ENCODE measurements around the gene CSPG4. TPM values are rescaled to one million over a fixed set of nuclear protein-coding genes. Genes with fewer than 3 reads are reported as not detected.

The CSPG4 gene
- polyA plus RNA-seq, 1 experiment: 24.1 TPM

DNA sequence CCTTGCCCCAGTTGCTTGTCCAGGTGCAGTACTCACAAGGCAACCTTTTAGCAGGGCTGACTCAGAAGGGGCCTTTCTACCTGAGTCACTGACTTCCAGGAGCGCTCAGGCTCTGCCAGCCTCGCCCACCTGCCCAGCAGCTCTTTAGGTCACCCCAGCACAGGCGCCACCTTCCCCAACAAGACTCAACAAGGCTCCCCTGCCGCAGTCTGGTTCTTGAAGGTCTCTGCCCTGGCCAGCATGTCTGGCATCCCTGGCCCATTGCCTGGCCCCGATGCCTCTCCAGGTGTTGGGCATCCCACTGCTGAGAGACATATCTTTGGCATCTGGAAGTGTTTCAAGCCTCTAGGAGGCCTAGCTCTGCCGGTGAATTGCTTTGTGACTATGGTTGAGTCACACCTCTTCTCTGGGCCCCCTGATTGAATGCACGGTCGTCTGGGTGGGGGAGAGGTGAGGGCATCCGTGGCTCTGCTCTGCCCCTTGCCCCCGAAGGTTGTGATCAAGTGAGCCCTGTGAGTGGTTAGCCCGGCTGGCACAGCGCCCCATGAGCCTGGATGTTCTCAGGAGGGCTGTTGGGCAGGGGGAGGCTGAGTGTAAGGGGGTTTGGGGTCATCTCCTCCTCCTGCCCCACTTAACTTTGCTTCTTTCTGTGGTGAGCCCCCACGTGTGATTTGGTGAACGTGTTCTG is 43.3 kb downstream of the CSPG4 start:
- DNase-seq (ENCODE audit: low read depth): no peak
- Histone ChIP-seq H3K27me3 (ENCODE audit: control insufficient read depth, insufficient read depth, low read length) (no peaks in the 10 kb centered on the region), H3K36me3 (ENCODE audit: control insufficient read depth, insufficient read depth, low read length) (peaks cover under 1% of the 10 kb centered on the region; the same call in 1 of the 2 replicates), H3K4me3 (ENCODE audit: low read depth, low read length) (no peak overlapping the region)
- TF ChIP-seq, protein P1, sequence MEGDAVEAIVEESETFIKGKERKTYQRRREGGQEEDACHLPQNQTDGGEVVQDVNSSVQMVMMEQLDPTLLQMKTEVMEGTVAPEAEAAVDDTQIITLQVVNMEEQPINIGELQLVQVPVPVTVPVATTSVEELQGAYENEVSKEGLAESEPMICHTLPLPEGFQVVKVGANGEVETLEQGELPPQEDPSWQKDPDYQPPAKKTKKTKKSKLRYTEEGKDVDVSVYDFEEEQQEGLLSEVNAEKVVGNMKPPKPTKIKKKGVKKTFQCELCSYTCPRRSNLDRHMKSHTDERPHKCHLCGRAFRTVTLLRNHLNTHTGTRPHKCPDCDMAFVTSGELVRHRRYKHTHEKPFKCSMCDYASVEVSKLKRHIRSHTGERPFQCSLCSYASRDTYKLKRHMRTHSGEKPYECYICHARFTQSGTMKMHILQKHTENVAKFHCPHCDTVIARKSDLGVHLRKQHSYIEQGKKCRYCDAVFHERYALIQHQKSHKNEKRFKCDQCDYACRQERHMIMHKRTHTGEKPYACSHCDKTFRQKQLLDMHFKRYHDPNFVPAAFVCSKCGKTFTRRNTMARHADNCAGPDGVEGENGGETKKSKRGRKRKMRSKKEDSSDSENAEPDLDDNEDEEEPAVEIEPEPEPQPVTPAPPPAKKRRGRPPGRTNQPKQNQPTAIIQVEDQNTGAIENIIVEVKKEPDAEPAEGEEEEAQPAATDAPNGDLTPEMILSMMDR (IDR thresholded peaks at IDR 0.05; ENCODE audit: insufficient read depth, low read depth, low read length): no peak
- ChIA-PET POLR2A (no interaction called here), CTCF (interaction anchor here (3.4 kb wide), 1 partner anchor 22 kb away, joined by 9 read pairs; the partner anchor contains the start of gene SNX33)

DNA sequence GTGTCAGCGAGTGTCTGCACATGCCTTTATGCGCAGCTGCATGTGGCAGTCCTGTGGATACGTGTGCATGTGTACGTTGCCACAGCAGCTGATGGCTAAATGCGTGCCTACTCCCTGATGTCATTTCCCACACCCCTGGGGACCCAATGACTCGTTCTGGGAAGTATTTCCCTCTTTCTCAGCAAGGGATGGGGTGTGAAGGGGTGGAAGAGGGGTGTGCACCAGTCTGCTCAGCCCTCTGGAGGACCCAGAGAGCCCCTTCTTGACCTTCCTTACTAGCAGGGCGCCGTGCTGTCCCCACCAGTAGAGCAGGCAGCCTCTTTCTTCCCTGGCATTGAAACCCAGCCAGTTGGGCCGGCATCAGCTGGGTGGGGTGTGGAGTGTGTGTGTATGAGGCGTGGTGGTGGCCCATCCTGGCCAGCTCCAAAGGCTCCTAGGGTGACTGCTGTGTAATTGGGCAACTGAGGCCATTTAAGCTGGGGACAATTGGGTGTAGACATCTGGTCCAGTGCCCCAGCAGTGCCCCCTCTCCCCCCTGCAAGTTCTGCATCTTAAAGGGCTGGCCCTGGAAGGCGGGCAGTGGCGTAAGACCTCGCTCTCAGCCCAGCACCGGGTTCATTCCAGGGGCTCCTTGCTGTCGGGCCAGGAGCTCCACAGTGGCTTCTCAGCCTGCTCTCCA is 45.7 kb downstream of the CSPG4 start:
- TF ChIP-seq, protein P1 (IDR thresholded peaks at IDR 0.05; ENCODE audit: insufficient read depth, low read depth, low read length): no peak
- no peaks in the 10 kb centered on the region for H3K27me3 ChIP-seq (ENCODE audit: control insufficient read depth, insufficient read depth, low read length)
- ChIA-PET POLR2A (interaction anchor here (0.5 kb wide), 1 partner anchor 20 kb away, joined by 3 read pairs; no protein-coding TSS in a partner anchor), CTCF (interaction anchor here (0.8 to 3.4 kb wide), 5 partner anchors 13 to 158 kb away, joined by 3 to 10 read pairs (median 3); partner anchors contain the start of genes IMP3 and SNX33)
- no peak overlapping the region for H3K4me3 ChIP-seq (ENCODE audit: low read depth, low read length)
- peak; percentile 98 for DNase-seq (ENCODE audit: low read depth)
- H3K36me3 ChIP-seq (ENCODE audit: control insufficient read depth, insufficient read depth, low read length): peaks cover 3% of the 10 kb centered on the region

DNA sequence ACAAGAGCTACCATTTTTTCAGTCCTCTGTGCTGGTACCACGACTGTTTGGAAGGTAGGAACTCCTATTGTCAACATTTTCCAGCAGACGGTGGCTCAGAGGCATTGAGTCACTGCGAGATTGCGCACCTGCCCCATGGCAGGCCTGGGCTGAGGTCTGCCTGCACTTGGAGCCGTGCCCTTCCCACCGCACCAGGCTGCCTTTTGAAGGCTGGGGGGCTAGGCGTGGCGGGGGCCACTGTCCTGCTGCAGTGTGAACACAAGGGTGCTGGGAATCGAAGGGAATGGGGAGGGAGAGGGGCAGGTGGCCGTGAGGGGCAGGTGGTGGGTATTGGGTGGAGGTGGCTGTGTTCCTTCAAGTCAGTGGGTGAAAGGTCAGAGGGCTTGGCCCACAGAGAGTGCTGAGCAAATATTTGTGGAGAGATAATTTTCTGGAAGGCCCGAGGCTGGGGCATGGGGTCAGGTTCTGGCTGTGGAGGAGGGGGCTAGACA is 48.7 kb downstream of the CSPG4 start:
- Histone ChIP-seq H3K36me3 (ENCODE audit: control insufficient read depth, insufficient read depth, low read length) (peaks cover 5% of the 10 kb centered on the region), H3K4me3 (ENCODE audit: low read depth, low read length) (no peak overlapping the region), H3K27me3 (ENCODE audit: control insufficient read depth, insufficient read depth, low read length) (no peaks in the 10 kb centered on the region)
- ChIA-PET POLR2A (no interaction called here), CTCF (no interaction called here)
- TF ChIP-seq, protein P1 (IDR thresholded peaks at IDR 0.05; ENCODE audit: insufficient read depth, low read depth, low read length): no peak
- DNase-seq (ENCODE audit: low read depth): no peak

DNA sequence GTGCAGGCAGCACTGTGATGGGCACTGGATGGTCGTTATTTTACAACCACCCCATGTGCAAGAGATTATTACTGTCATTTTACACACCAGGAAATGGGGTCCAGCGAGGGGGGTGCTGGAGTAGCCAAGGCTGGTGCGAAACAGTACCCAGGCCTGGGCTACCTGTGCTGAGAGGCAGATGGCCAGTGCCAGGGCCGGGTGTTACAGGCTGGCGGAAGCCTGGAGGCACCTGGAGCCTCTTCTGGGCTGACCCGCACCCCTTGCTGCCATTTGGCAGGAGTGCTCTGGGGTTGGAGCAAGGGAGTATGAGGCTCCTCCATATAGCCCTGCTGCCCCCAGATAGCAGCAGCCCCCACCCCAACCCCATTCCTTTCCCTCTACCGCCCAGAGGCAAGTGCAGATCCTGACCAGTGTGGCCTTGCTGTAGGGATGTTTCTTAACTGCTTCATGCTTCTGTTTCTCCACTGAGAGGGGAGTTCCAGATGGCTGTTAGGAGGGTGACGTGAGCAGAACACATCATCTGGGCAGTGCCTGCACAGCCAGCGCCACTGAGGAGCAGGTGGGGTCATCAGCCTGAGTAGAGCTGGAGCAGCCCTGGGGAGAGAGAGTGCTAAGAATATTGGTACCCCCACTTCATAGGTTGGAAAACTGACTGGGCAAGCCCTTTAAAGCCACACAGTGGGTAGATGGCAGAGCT is 49.7 kb downstream of the CSPG4 start:
- CTCF ChIA-PET: no interaction called here
- POLR2A ChIA-PET: no interaction called here
- no peak for DNase-seq (ENCODE audit: low read depth)
- H3K36me3 ChIP-seq (ENCODE audit: control insufficient read depth, insufficient read depth, low read length): peaks cover 8% of the 10 kb centered on the region
- H3K27me3 ChIP-seq (ENCODE audit: control insufficient read depth, insufficient read depth, low read length): no peaks in the 10 kb centered on the region
- TF ChIP-seq, protein P1 (IDR thresholded peaks at IDR 0.05; ENCODE audit: insufficient read depth, low read depth, low read length): no peak
- no peak overlapping the region for H3K4me3 ChIP-seq (ENCODE audit: low read depth, low read length)

DNA sequence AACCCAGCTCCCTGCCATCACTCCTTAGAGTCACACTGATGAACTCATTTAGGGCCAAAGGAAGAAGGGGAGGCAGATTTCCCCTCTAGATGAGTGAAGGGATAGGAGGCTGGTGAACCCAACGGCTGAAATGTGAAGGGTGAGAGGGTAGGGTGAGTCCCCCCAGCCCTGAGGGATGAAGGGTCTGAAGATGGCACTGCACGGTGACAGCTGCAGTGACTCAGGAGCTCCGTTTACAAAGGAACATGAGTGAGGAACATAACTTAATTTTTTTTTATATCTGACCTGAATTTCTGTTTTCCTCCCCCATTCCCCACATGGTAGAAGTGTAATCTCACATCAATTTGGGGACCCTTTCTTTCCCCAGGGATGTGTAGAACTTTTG is 50.9 kb downstream of the CSPG4 start:
- POLR2A ChIA-PET: interaction anchor here (0.6 to 1.1 kb wide), 4 partner anchors 14 to 209 kb away, joined by 3 to 12 read pairs (median 7); partner anchors contain the start of gene SNX33
- Histone ChIP-seq H3K27me3 (ENCODE audit: control insufficient read depth, insufficient read depth, low read length) (no peaks in the 10 kb centered on the region), H3K4me3 (ENCODE audit: low read depth, low read length) (no peak overlapping the region), H3K36me3 (ENCODE audit: control insufficient read depth, insufficient read depth, low read length) (peaks cover 16% of the 10 kb centered on the region)
- TF ChIP-seq, protein P1 (IDR thresholded peaks at IDR 0.05; ENCODE audit: insufficient read depth, low read depth, low read length): no peak
- CTCF ChIA-PET: interaction anchor here (1.2 to 1.5 kb wide), 3 partner anchors 11 to 14 kb away, joined by 4 to 8 read pairs (median 7); partner anchors contain the start of gene SNX33
- no peak for DNase-seq (ENCODE audit: low read depth)

Data from BJ (cell line).